GM19372 (cell line): ENCODE measurements around the gene DHRSX.

ENCODE experiments used
- ATAC-seq: cut with Tn5 transposase; IDR thresholded peaks from one replicate; pipeline ENCODE4 v1.9.1; 2021; ENCODE audit warnings: mild to moderate bottlenecking, low read depth, moderate library complexity; ENCODE audit not compliant: unreplicated experiment

The DHRSX gene

GRCh38 chrX:2184089-2184488 lies 316.7 kb downstream of the DHRSX start:
- no peak for ATAC-seq

DNA sequence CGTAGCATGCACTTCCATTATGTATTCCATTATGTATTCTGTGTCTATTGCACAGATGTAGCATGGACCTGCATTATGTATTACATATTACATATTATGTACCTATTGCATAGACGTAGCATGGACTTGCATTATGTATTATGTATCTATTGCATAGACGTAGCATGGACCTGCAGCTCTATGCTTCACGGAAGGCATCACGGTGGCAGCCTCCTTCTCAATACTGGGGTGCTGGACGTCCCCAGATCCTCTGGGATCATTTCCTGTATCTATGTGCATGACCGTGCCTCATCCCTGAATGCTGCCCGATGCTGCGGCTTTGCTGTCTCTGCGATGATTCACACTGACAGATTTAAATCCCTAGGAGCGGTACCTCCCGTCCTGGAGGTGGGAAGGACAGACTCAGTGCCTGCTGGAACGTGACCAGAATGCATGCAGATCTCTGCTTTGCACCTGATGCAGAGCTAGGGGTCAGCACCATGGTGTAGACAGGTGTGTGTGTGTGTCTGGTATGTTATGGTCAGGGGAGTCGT lies 317.5 kb downstream of the DHRSX start:
- no peak for ATAC-seq

- no peak for ATAC-seq
Measured at GRCh38 chrX:2177541-2177940, 323.2 kb downstream of the DHRSX start.

GRCh38 chrX:2176733-2177132 lies 324.0 kb downstream of the DHRSX start:
- no peak for ATAC-seq

- ATAC-seq, result no peak
Measured at GRCh38 chrX:2176274-2176673, 324.5 kb downstream of the DHRSX start.

- ATAC-seq, result no peak
Measured at GRCh38 chrX:2172359-2172758, 328.4 kb downstream of the DHRSX start.
